IPS-NIHi7 (cell line): ENCODE data around the gene LSMEM2.
"Not testable (repeated sequence)": the region's sequence is repeated elsewhere in the genome, so short reads cannot be mapped to it uniquely, and the experiment has no call there.

Experiments used
- DNase-seq: peaks from one replicate; pipeline ENCODE4 v3.0.0; 2012; ENCODE audit warnings: mixed read lengths; ENCODE audit errors: extremely low spot score

Gene LSMEM2

GRCh38 chr3:50264964-50265485 lies 13.9 kb upstream of the LSMEM2 start:
- peak; percentile 94 for DNase-seq

GRCh38 chr3:50265571-50265970 lies 13.3 kb upstream of the LSMEM2 start:
- no peak for DNase-seq

GRCh38 chr3:50266017-50266416 lies 12.9 kb upstream of the LSMEM2 start:
- no peak for DNase-seq

DNA sequence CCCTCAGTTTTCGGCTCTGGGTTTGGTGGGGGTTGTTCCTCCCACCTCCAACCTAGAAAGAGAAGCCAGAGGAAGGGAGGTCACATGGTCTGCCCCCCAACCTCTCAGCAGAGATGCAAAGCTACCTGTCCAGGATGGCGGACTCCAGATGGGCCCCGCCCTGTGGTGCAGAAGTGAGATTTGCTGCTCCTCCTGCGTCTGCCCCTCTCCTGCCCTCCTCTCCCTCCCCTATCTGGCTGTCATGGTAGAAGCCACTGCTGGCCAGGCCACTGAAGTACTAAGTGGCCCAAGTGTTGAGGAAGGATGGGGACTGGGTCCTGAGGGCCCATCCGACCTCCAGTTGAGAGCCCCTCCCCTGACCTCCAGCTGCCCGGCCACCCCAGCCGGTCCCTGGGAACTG lies 12.1 kb upstream of the LSMEM2 start:
- DNase-seq, result no peak

DNA sequence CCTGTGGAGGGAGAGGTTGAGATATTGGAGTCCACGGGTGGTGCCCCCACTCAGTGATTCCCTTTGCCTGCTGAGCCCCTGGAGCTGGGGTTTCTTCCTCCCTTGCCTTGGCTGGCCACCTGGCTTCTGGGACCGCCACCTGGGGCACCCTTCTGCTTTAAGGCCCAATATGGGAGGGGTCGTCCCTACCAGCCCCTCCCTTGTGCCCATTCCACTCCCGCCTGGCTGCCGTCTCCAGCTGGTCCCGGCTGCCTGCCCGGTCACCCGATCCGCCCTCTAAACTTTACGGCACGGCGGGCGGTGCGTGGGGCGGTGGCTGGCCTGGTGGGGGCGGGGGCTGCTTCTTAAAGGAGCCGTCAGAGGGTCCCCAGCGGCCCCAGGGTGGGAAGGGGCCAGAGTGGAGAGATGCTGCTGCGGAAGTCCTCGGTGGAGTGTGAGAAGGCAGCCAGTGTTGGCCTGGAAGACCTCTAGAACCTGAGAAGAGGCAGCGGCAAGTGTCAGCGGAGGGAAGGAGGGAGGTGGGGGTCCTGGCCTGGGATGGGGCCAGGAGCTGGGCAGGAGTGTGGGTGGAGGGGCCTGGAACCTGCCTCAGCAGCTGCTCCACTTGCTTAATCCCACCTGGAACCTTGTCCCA lies 11.5 kb upstream of the LSMEM2 start:
- peak; percentile 45 for DNase-seq

GRCh38 chr3:50268276-50268675 lies 10.6 kb upstream of the LSMEM2 start:
- no peak for DNase-seq

DNA sequence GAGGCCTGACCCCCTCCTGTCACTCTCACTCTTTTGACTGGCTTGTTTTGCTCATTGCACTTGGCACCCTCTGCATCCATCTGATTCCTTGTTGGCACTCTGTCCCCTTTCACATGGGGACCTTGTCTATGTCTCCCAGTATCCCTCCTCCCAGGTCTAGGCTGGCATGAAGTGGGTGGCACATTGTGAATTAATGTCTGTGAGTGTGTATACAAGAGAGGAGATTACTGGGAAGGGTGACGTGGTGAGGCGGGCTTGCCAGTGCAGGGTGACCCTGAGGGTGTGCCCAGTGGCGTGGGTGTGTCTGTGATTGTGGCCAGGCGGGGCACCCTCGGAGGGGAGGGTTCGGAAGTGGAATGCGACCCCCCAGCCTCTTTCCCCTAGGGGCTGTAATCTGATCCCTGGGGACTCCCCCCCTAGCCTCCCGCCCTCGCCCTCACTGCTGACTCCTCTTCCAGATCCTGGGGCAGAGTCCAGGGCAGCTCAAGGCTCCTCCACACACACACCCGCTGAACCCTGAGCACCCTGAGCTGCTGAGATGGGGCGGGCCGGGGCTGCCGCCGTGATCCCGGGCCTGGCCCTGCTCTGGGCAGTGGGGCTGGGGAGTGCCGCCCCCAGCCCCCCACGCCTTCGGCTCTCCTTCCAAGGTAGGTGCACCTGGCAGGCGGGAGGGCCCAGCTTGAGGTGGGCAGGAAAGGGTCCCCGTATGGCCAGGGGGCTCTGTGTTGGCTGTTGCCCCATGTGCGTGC lies 10.0 kb upstream of the LSMEM2 start, which contains the start of gene SEMA3B:
Gene SEMA3B (plus strand): TSS at position 445 of the 749 bp plus-strand sequence. CDS start 94 bp downstream, at position 539.
- no peak for DNase-seq

DNA sequence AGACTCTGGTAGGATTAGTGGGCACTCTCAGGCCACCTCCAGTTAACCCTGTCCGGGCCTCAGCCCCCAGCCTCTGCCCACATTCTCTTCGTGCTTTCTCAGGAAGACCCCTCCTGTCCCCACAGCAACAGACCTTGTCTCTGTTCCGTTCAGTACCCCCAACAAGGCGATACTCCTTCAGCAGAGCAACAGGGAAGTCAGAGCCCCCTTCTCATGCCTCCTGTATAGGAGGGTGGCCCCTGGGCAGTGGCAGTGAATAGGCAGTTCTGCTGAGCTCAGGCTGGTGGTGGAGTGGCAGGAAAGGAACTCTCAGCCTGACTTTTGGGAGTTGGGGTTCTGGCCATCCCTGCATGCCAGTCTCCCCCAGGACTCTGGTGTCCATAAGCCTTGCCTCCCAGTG lies 9.4 kb upstream of the LSMEM2 start:
- no peak for DNase-seq

DNA sequence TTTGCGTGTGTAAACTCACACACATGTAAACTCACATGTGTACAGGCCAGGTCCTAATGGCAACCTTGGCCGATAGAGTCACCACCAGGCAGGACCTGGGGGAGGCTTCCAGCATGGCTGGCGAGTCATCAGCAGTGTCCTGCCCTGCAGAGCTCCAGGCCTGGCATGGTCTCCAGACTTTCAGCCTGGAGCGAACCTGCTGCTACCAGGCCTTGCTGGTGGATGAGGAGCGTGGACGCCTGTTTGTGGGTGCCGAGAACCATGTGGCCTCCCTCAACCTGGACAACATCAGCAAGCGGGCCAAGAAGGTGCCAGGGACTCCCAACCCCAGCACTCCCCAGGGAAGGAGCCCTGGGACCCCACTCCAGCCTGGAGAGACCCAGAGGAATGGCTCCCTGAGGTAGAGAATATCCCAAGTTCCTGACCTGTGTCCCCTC lies 8.9 kb upstream of the LSMEM2 start:
- DNase-seq, result no peak

- no peak for DNase-seq
Measured at GRCh38 chr3:50270422-50271224, 8.3 kb upstream of the LSMEM2 start.

GRCh38 chr3:50271314-50271936 lies 7.5 kb upstream of the LSMEM2 start:
- DNase-seq, result no peak

GRCh38 chr3:50272538-50272910 lies 6.4 kb upstream of the LSMEM2 start:
- not testable (repeated sequence) for DNase-seq

DNA sequence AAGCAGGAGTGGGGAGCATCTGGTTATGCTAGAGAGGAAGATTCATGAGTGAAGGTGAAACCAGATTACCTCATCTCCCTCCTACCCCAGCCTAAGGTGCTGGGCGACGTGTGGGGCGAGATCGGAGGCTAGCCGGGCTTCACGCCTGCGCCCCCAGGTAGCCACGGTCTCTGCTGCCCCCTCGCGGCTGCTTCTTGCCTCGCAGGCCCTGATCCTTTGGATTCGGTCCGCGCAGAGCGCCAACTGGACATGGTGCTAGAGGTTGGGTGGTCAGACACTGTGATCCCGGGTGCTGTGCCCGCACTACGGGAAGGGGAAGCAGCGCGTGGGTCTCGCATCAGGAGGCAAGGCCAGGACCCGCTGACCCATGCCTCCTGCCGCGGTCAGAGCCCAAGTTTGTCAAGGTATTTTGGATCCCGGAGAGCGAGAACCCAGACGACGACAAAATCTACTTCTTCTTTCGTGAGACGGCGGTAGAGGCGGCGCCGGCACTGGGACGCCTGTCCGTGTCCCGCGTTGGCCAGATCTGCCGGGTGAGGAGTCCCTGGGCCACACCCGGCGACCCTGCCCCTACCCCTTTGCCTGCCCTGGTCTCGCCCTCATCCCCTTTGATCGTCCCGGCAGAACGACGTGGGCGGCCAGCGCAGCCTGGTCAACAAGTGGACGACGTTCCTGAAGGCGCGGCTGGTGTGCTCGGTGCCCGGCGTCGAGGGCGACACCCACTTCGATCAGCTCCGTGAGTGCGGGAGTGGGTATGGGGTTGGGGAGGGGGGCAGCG lies 5.8 kb upstream of the LSMEM2 start:
- peak; percentile 90 for DNase-seq

- DNase-seq, result no peak
Measured at GRCh38 chr3:50273689-50274065, 5.2 kb upstream of the LSMEM2 start.

- peak; percentile 79 for DNase-seq
Measured at GRCh38 chr3:50274371-50275104, 4.3 kb upstream of the LSMEM2 start.

DNA sequence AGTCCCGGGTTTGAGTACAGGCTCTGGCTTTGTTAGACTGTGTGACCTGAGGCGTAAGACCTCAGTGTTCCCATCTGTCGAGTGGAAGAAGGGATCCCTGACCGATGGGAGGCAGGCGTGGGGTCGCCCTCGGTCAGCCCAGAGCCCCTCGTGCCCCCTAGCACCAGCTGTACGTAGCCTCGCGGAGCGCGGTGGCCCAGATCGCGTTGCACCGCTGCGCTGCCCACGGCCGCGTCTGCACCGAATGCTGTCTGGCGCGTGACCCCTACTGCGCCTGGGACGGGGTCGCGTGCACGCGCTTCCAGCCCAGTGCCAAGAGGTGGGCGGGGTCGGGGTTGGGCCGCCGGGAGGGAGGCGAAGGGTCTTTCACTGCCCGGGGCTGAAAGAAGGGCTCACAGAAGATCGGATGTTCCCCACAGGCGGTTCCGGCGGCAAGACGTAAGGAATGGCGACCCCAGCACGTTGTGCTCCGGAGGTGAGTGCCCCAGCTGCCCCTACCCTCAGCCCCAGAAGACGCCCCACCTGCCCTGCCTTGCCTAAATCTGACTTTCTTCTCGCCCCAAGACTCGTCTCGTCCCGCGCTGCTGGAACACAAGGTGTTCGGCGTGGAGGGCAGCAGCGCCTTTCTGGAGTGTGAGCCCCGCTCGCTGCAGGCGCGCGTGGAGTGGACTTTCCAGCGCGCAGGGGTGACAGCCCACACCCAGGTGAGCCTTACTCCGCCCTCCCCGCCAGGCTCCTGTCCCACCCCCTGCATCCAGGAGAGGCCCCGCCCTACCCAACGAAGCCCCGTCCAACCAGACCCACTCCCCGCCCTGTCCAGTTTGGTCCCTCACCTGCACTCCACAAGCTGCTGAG lies 3.5 kb upstream of the LSMEM2 start:
- DNase-seq, result peak; percentile 66

- peak; percentile 26 for DNase-seq
Measured at GRCh38 chr3:50275996-50276761, 2.7 kb upstream of the LSMEM2 start.

- no peak for DNase-seq
Measured at GRCh38 chr3:50276762-50277101, 2.2 kb upstream of the LSMEM2 start.
